ENCODE results near the gene IFNE. TPM values are rescaled to one million over a fixed set of nuclear protein-coding genes. Genes with fewer than 3 reads are reported as not detected.
A peak's percentile ranks its signal among the peaks of the same experiment; 100 is the strongest.

Gene IFNE
- total and polyA plus RNA-seq, 2 donors (not counting 3 experiments of a cell fraction or from before 2014, with no cell fraction given), result 0.22 to 1.4 TPM

GRCh38 chr9:21432672-21433425, 49.3 kb downstream of the IFNE start:
- Histone ChIP-seq H3K79me2 (ENCODE audit: control insufficient read depth, insufficient read depth, low read length) (no peaks in the 10 kb centered on the region), H3K4me1 (ENCODE audit: control insufficient read depth, extremely low read depth, insufficient read depth, low read length) (no peaks in the 10 kb centered on the region), H4K20me1 (replicated peaks; ENCODE audit: control insufficient read depth, extremely low read depth, insufficient read depth, low read length) (no peaks in the 10 kb centered on the region), H3K4me2 (ENCODE audit: insufficient read depth, low read length) (no peak overlapping the region), H3K36me3 (ENCODE audit: control insufficient read depth in 2 of 2, extremely low read depth in 1 of 2, insufficient read depth in 2 of 2, low read length in 2 of 2) (no peaks in the 10 kb centered on the region), H3K27me3 (ENCODE audit: control insufficient read depth in 2 of 2, insufficient read depth in 2 of 2, low read length in 2 of 2) (peaks cover 24 to 63% of the 10 kb centered on the region in 2 experiments), H3K9me3 (replicated peaks; ENCODE audit: control insufficient read depth, insufficient read depth, low read length) (no peaks in the 10 kb centered on the region), H3K4me3 (replicated peaks in 1 of 3; ENCODE audit: insufficient read depth in 1 of 3, low read depth in 1 of 3, low read length in 3 of 3) (no peak overlapping the region), H3K9ac (replicated peaks; ENCODE audit: extremely low read depth, insufficient read depth, low read length) (no peak overlapping the region), H3K27ac (ENCODE audit: insufficient read depth, low read depth, low read length) (no peak overlapping the region), H3K9me1 (replicated peaks; ENCODE audit: control insufficient read depth, extremely low read depth, insufficient read depth, low read length) (no peaks in the 10 kb centered on the region), H2AFZ (ENCODE audit: low read depth, low read length) (no peak overlapping the region)
- CTCF ChIA-PET, result interaction anchor here (0.7 to 3.8 kb wide), 9 partner anchors 32 to 358 kb away, joined by 3 to 51 read pairs (median 3); no protein-coding TSS in a partner anchor
- POLR2A ChIA-PET, result no interaction called here
- FAIRE-seq (peak; percentile 57), DNase-seq (ENCODE audit: low read depth, low spot score) (no peak)
- TF ChIP-seq JUN (IDR thresholded peaks at IDR 0.05; ENCODE audit: borderline replicate concordance, insufficient read depth, insufficient read length, low read depth), result no peak
- intact Hi-C loops (cut with micrococcal nuclease), result no loop called here
- dilution Hi-C loops (cut with MboI; ENCODE audit: extremely low pct_ligation_motif_present, low sequenced_read_pairs), result no loop called here
- BruUV-seq (replicated peaks), result no TSS peak

MicroRNA genes within 50 kb of the gene (microRNA counts, 767-probe panel; counts per million panel counts)
- microRNA hsa-miR-31-5p, result 723 counts per million, percentile 96 among the panel's probes with 10 or more counts

Small RNA genes lying within 50 kb of the gene (microRNA-seq; reads per million reads assigned to microRNA genes)
- 6,994 reads per million, percentile 96 among the genes with 10 or more reads in this experiment for gene MIR31 (ENCODE audit: borderline number of aligned reads, borderline replicate concordance)

Small RNA genes lying within 50 kb of the gene (small RNA-seq; reads per million reads assigned to genes)
- gene MIR31 (ENCODE audit: insufficient read depth, insufficient read length, low read depth, low replicate concordance) (191 reads per million, percentile 99 among the genes with 10 or more reads in this experiment), gene RF00157 (ENCODE audit: insufficient read depth, insufficient read length, low read depth, low replicate concordance) (not detected)

Other genes starting within 250 kb of the IFNE start
- gene IFNA14, start 242.3 kb downstream of the IFNE start, total RNA-seq, result not detected in 2 replicates
- gene IFNA14, start 242.3 kb downstream of the IFNE start, polyA plus RNA-seq, result not detected in 2 replicates
- gene IFNA5, start 177.0 kb downstream of the IFNE start, total RNA-seq, result not detected in 2 replicates
- gene IFNA5, start 177.0 kb downstream of the IFNE start, polyA plus RNA-seq, result not detected in 2 replicates
- gene KLHL9, start 146.9 kb downstream of the IFNE start, total RNA-seq, result 23.5 and 23.6 TPM in 2 replicates
- 7.4 and 8.0 TPM in 2 replicates for gene KLHL9, start 146.9 kb downstream of the IFNE start, polyA plus RNA-seq
- gene IFNA6, start 131.4 kb downstream of the IFNE start, total RNA-seq, result not detected in 2 replicates
- not detected in 2 replicates for gene IFNA6, start 131.4 kb downstream of the IFNE start, polyA plus RNA-seq
- gene IFNA13, start 114.3 kb downstream of the IFNE start, total RNA-seq, result not detected in 2 replicates
- gene IFNA13, start 114.3 kb downstream of the IFNE start, polyA plus RNA-seq, result not detected in 2 replicates
- not detected in 2 replicates for gene IFNA2, start 96.9 kb downstream of the IFNE start, total RNA-seq
- not detected in 2 replicates for gene IFNA2, start 96.9 kb downstream of the IFNE start, polyA plus RNA-seq
- gene IFNA8, start 73.2 kb downstream of the IFNE start, total RNA-seq, result not detected in 2 replicates
- gene IFNA8, start 73.2 kb downstream of the IFNE start, polyA plus RNA-seq, result not detected in 2 replicates
- not detected in 2 replicates for gene IFNA1, start 41.9 kb downstream of the IFNE start, total RNA-seq
- gene IFNA1, start 41.9 kb downstream of the IFNE start, polyA plus RNA-seq, result not detected in 2 replicates

All from endothelial cell of umbilical vein (primary cell).